Heart right ventricle (tissue), 16 donors: ENCODE results near the gene SF3A2. TPM values are rescaled to one million over a fixed set of nuclear protein-coding genes. Genes with fewer than 3 reads are reported as not detected.

Source experiments
- ATAC-seq, 8 donors: fragments of 200-7000 bp; cut with Tn5 transposase; one replicate each; pipeline ENCODE4 v1.9.1; 2020; ENCODE audit warnings: mild to moderate bottlenecking in 8 of 8, moderate library complexity in 8 of 8, moderate number of reproducible peaks in 1 of 8
- DNase-seq, 2 donors: peaks; one replicate each; pipeline ENCODE4 v3.0.0-alpha.2; 2020
- H3K27ac ChIP-seq, 10 donors: fragments of 200-600 bp; sonication (generic) in 2 of 10; one replicate each; pipeline versions ENCODE4 v1.5.0 to v1.8.0; 2020 to 2022; ENCODE audit warnings: mild to moderate bottlenecking in 3 of 10
- H3K27me3 ChIP-seq, 7 donors: fragments of 200-600 bp; one replicate each; pipeline ENCODE4 v1.8.0; 2021 to 2022; ENCODE audit warnings: mild to moderate bottlenecking in 2 of 7
- H3K36me3 ChIP-seq, 9 donors: fragments of 200-600 bp; sonication (generic) in 1 of 9; one replicate each; pipeline versions ENCODE4 v1.5.0 to v1.8.0; 2020 to 2022; ENCODE audit warnings: mild to moderate bottlenecking in 2 of 9
- H3K4me1 ChIP-seq, 9 donors: fragments of 200-600 bp; sonication (generic) in 1 of 9; one replicate each; pipeline versions ENCODE4 v1.5.0 to v1.8.0; 2020 to 2022; ENCODE audit warnings: mild to moderate bottlenecking in 4 of 9
- H3K4me3 ChIP-seq, 10 donors: fragments of 200-600 bp; sonication (generic) in 2 of 10; one replicate each; pipeline versions ENCODE4 v1.5.0 to v1.8.0; 2020 to 2022; ENCODE audit warnings: mild to moderate bottlenecking in 7 of 10, moderate library complexity in 2 of 10
- H3K9me3 ChIP-seq, 11 donors: fragments of 200-600 bp in 10 of 11; sonication (generic) in 2 of 11; one replicate each; pipeline versions ENCODE4 v1.5.0 to v1.8.0; 2013 to 2022; ENCODE audit warnings: mild to moderate bottlenecking in 2 of 11, control low read depth in 1 of 11, moderate library complexity in 1 of 11
- CTCF ChIP-seq, 9 donors: fragments of 200-600 bp; sonication (generic) in 2 of 9; IDR thresholded peaks; one replicate each; pipeline versions ENCODE4 v1.5.0 to v1.8.0; 2021 to 2022; ENCODE audit warnings: antibody characterized with exemption in 9 of 9, mild to moderate bottlenecking in 5 of 9, moderate library complexity in 1 of 9
- WGBS, 2 donors: extraction: QIAGEN DNeasy Blood & Tissue Kit; methylation state at CpG; one replicate each; pipeline ENCODE4 v1.1.7; 2013; ENCODE audit warnings: inconsistent platforms in 1 of 2; 5-methylcytosine and 5-hydroxymethylcytosine counted together
- intact Hi-C, 10 donors: fragments of 100-400 bp; cut with DNase I; formaldehyde crosslinking; loops; one replicate each; pipeline versions ENCODE4 v1.11.1 to v1.14.2; 2022
- polyA plus RNA-seq, 2 donors: library from polyadenylated mRNA; stranded (reverse); fragments of 200-250 nt; gene quantifications; one replicate each; pipeline ENCODE4 v1.2.3, GENCODE V29; 2013
- total RNA-seq, 10 donors: library from RNA; stranded (reverse); fragmentation: NEBNext Ultra II Directional in 3 of 10; extraction: Animal tissue kit (Norgen Biotek cat#: 25700) in 3 of 10; gene quantifications; one replicate each; pipeline versions ENCODE4 v1.2.1 to v1.2.4, GENCODE V29; 2021 to 2023
- donor health status: Arrhythmogenic right ventricular cardiomyopathy.
- donor health status: ischemic (EF 13 %, LVEDD 7.1; RV severe dilation, severe dysfunction).
- donor health status: healthy with polysubstance abuse.
- donor health status: DM: no; HTN: yes; CAD: no.
- donor health status: DM: no; HTN: no; CAD: no.
- donor health status: ischemic (EF 25% LVEDD 6.9; RV normal size, moderate dysfunction).
- donor health status: ischemic (EF 25% LVEDD 5.7; RV mildly dilated, moderate dysfunction).
- donor health status: healthy.
- donor health status: DM: yes; HTN: yes; CAD: no.
- donor health status: Ischemic cardiomyopathy.
- donor health status: ischemic (EF 35%, LVEDD 5.7; RV mildly dilated, moderate dysfunction).
- donor health status: nonischemic (EF 11% LVEDD 7.7; RV severe dilation, severe dysfunction).
- donor health status: DM: yes; HTN: yes; CAD: no.
- donor health status: PGD.
- donor health status: ischemic (EF 29% LVEDD 5.4; RV normal size, mild dysfunction).
- donor health status: nonischemic (EF 23%, LVEDD 6.1; RV moderate dilation, normal function).

Gene SF3A2
- total and polyA plus RNA-seq, 12 donors, result 24.6 to 47.3 (median 30.4) TPM

GRCh38 chr19:2216361-2217225 lies 20.0 kb upstream of the SF3A2 start:
- Histone ChIP-seq H3K27me3 (no peaks in the 10 kb centered on the region), H3K9me3 (no peaks in the 10 kb centered on the region), H3K36me3 (peaks cover 0 to 100% (median 44%) of the 10 kb centered on the region in 9 donors), H3K4me3 (no peak overlapping the region), H3K4me1 (peaks cover 0 to 11% (median 5%) of the 10 kb centered on the region in 9 donors), H3K27ac (no peak overlapping the region)
- ATAC-seq (no peak), DNase-seq (no peak)
- 91 to 95% methylated on average over 43 of the region's 43 CpGs for WGBS, 2 donors
- no peak for TF ChIP-seq CTCF (IDR thresholded peaks at IDR 0.05)
- intact Hi-C loops, result no loop called here

DNA sequence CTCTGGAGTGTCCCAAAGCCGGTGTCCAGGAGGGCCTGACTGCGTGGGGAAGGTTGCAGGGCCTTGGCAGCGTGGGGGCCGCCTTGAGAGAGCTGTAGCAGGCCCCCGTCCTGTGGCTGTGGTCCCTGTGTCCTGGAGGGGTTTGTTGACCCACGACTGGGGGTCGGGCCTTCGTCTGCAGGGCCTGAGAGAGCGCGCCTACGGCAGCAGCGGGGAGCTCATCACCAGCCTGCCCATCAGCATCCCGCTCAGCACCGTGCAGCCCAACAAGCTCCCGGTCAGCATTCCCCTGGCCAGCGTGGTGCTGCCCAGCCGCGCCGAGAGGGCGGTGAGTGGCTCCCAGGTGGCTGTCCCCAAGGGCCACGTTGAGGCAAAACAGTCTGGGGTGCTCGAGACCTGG lies 19.0 kb upstream of the SF3A2 start:
- Histone ChIP-seq H3K27me3 (no peaks in the 10 kb centered on the region), H3K27ac (no peak overlapping the region), H3K9me3 (no peaks in the 10 kb centered on the region), H3K4me1 (peaks cover 0 to 14% (median 5%) of the 10 kb centered on the region in 9 donors), H3K4me3 (no peak overlapping the region), H3K36me3 (peaks cover 0 to 99% (median 42%) of the 10 kb centered on the region in 9 donors)
- ATAC-seq (no peak), DNase-seq (no peak)
- intact Hi-C loops, result no loop called here
- WGBS, 2 donors, result 95 to 98% methylated on average over 22 of the region's 22 CpGs
- no peak for TF ChIP-seq CTCF (IDR thresholded peaks at IDR 0.05)

DNA sequence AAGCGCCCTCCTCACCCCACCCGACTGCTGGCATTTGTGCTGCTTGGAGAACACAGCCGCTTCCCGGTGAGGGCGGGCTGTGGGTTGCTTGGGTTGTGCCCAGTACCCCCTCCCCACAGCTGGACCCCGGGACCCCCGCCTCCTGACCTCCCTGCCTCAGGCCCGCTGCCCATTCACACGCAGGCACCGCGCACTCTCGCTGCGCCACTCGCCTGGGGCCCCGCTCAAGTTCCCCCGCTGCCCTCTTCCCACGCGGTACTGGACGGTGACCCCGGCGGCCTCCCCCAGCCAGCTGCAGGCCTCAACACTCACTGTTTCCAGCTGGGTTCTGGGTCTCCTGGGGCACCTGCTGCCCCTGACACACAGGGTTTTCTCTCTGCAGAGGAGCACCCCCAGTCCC lies 16.9 kb upstream of the SF3A2 start:
- H3K27me3 ChIP-seq, result no peaks in the 10 kb centered on the region
- H3K27ac ChIP-seq, result no peak overlapping the region
- 96 to 97% methylated on average over 20 to 21 of the region's 21 CpGs for WGBS, 2 donors
- H3K36me3 ChIP-seq, result peaks cover 0 to 98% (median 37%) of the 10 kb centered on the region in 9 donors
- no peak for TF ChIP-seq CTCF (IDR thresholded peaks at IDR 0.05)
- DNase-seq, result no peak
- H3K4me3 ChIP-seq, result no peak overlapping the region
- ATAC-seq, result no peak
- H3K4me1 ChIP-seq, result peaks cover 0 to 14% (median 5%) of the 10 kb centered on the region in 9 donors
- intact Hi-C loops, result loop anchor here in 1 of 10 donors (10.0 kb wide), 1 partner anchor 45 kb away; no protein-coding TSS in a partner anchor
- no peaks in the 10 kb centered on the region for H3K9me3 ChIP-seq

DNA sequence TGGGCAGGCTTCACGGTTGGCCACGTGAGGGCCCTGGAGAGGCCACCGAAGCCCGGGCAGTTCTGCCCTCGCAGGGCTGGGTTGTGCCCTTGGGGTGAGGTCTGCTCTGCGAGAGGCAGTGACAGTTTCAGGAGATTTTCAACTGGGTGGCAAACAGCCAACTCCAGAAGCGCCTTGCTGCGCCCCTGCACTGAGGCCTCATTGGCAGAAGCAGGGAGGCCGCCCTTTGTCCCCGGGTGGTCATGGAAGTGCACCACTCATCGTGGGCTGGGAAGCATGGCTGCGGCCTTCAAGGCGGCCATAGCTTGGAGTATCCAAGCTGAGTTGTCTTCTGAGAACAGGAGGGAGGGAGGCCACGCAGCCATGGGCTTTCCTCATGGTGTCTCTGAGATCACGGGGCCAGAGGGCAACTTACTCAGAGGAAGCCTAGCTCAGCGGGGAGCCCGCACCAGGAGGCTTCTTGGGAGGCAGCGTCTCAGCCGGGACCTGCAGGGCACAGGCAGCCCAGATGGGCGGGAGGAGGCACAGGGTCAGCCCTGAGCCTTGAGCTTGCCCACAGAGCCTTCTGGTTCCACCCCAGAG lies 15.3 kb upstream of the SF3A2 start:
- WGBS, 2 donors, result 67 to 75% methylated on average over 20 of the region's 20 CpGs
- Histone ChIP-seq H3K4me3 (no peak overlapping the region), H3K36me3 (peaks cover 0 to 98% (median 44%) of the 10 kb centered on the region in 9 donors), H3K27me3 (no peaks in the 10 kb centered on the region), H3K9me3 (no peaks in the 10 kb centered on the region), H3K4me1 (peaks cover 0 to 14% (median 5%) of the 10 kb centered on the region in 9 donors), H3K27ac (peak overlapping the region in 2 of 10 donors; percentile 21 to 26)
- ATAC-seq, result peak in 5 of 8 donors; percentile 3 to 44 (median 20)
- intact Hi-C loops, result loop anchor here in 1 of 10 donors (10.0 kb wide), 1 partner anchor 47 kb away; no protein-coding TSS in a partner anchor
- DNase-seq, result no peak
- peak in 1 of 9 donors; percentile 14 for TF ChIP-seq CTCF (IDR thresholded peaks at IDR 0.05)
